HG03025 (cell line): ENCODE results near the gene SLC44A1.
A peak's percentile ranks its signal among the peaks of the same experiment; 100 is the strongest.

Source experiments
- ATAC-seq: cut with Tn5 transposase; IDR thresholded peaks from one replicate; pipeline ENCODE4 v1.9.1; 2021; ENCODE audit warnings: mild to moderate bottlenecking, moderate library complexity; ENCODE audit not compliant: unreplicated experiment, low FRiP score

SLC44A1 gene

GRCh38 chr9:105373723-105374122 is 129.3 kb downstream of the SLC44A1 start:
- no peak for ATAC-seq

DNA sequence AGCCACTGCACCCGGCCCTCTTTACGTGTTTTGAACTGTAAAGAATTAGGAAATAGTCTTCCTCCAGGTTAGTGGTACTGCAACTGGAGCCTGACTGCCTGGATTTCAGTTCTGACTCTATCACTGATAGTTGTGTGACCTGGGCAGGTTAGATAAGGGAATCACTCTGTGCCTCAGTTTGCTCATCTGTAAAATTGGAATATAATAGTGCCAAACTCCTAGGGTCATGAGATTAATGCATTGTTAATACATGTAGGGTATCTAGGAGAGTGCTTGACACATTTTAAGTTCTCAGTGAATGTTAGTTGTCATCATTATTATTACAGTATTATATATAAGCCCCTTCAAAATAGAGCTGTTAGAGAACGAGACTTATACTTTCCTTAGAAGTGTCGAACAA is 130.9 kb downstream of the SLC44A1 start:
- ATAC-seq = no peak

GRCh38 chr9:105376893-105377292 is 132.4 kb downstream of the SLC44A1 start:
- ATAC-seq = no peak

GRCh38 chr9:105385381-105385985 is 141.0 kb downstream of the SLC44A1 start:
- ATAC-seq = peak; percentile 91

DNA sequence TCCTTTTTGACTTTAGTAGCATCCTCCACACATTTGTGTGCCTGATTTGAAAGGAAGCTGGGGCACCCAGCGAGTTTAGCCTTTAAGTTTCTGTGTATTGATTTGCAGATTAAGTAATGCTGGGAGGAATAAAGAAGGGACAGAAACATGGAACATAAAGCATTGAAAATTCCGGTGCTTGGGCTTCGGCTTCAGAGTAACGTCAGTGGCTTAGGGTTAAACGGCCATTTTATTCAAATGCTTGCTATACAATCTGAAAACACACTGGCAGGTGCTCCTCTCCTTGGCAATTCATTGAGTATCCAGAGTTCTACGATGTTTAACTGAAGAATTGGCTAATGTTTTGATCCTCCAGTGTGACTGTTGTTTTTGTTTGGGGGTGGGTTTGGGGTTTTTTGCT is 145.3 kb downstream of the SLC44A1 start:
- ATAC-seq = no peak

GRCh38 chr9:105390871-105391270 is 146.4 kb downstream of the SLC44A1 start:
- no peak for ATAC-seq

GRCh38 chr9:105391288-105391687 is 146.8 kb downstream of the SLC44A1 start:
- no peak for ATAC-seq

- ATAC-seq = no peak
These were observed 148.1 kb downstream of the SLC44A1 start for GRCh38 chr9:105392531-105392930.

- ATAC-seq = no peak
These were observed 149.3 kb downstream of the SLC44A1 start for GRCh38 chr9:105393576-105394344.

DNA sequence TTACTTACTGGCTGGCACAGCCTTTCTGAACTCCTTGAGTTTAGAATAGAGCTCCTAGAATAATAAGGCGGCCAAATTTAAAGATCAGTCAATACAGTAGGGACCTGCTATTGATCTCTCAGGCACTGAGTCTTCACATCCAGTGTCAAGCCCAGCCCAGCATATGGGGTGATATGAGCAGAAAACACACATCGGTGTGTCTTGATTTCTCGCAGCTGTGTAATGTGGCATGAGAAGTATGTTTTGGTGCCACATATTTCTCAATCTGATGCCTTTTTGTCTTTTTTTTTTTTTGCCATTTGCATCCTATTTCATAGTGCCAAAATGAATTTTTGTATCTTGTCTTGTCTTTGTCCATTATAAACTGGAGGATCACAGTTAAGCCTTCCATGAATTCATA is 152.0 kb downstream of the SLC44A1 start:
- ATAC-seq = no peak

DNA sequence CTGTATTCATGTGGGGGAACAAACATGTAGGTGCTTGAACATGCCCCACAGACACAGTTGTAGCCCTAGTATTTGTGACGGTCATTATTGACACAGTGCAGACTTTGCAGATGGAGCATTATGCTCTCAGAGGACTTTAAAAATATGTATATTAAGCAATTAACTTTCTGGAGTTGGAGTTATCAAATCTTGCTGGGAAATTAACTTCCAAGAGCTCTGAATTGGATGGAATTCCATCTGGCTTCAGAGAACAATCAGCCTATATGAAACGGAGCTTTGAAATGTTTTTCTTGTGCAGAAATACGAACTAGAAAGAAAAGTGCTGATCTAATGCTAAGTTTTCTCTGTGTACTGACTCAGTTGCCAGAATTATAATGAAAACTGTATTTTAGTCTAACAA is 152.4 kb downstream of the SLC44A1 start:
- ATAC-seq = no peak

DNA sequence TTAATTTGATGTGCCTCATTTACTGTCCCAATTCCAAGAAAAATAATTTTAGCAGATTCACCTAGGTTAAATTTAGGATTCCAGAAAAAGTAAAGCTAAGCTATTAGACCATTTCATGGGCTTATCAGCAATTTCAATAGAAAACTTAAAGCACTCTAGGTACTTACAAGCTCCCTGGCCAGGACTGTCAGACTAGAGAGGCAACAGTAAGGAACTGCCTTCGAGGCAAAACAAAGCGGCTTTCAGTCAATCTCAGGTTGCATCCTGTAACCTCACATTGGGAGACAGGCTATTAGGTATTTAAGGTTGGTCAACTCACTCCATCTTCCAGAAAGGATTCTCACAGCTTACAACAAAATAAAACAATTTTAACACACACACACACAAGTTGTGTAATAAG is 154.7 kb downstream of the SLC44A1 start:
- no peak for ATAC-seq

DNA sequence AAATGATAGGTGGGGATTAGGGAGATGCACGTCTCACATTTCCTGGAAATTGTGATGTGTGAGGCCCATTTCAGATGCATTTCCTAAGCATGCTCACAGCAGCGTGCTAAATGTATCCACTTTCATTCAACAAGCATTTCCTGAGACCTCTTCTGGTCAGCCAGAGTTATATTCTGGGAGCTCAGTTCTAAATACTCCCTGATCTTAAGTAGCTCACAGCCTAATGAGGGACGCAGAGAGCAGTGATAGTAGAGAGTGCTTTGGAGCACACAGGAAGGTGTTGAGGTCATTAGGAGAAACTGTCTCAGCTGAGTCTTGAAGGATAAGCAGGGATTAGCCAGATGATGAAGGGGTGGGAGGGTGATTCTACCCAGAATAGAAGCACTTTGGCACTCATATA is 157.2 kb downstream of the SLC44A1 start:
- no peak for ATAC-seq

DNA sequence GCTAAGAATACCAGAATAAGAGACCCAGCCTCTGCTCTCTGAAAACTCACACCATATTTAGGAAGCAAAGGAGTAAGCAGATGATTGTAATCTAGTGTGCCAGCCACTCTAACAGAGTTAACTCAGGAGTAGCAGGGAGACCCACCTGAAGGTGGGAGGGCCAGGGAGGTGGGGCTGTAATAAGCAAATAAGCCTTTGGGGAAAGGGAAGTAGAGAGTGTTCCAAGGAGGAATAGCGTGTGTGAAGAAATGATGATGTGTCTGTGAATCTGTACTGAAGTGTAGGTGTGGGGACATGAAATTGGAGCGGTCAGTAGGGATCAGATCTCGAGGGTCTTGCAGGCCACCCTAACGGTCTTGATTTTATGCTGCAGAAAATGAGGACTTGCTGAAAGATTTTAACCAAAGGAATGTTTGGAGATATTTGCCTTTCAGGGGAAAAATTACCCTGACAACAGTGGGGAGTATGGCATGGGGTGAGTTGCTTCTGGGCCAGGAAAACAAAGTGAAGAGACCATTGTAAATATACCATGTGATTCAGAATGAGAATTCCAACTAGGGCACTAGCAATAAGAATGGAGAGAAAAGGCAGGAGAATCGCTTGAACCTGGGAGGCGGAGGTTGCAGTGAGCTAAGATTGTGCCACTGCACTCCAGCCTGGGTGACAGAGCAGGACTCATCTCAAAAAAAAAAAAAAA is 159.2 kb downstream of the SLC44A1 start:
- no peak for ATAC-seq

GRCh38 chr9:105405514-105406131 is 161.2 kb downstream of the SLC44A1 start:
- peak; percentile 90 for ATAC-seq

DNA sequence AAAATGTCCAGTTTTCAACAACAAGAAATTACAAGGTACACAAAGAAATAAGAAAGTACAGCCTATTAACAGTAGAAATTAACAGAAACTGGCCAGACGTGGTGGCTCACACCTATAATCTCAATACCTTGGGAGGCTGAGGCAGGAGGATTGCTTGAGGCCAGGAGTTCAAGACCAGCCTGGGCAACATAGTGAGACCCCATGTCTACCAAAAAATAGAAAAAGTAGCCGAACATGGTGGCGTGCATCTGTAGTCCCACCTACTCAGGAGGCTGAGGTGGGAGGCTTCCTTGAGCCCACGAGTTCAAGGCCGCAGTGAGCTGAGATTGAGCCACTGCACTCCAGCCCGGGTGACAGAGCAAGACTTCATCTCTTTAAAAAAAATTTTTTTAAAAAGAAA is 161.9 kb downstream of the SLC44A1 start:
- ATAC-seq = no peak

DNA sequence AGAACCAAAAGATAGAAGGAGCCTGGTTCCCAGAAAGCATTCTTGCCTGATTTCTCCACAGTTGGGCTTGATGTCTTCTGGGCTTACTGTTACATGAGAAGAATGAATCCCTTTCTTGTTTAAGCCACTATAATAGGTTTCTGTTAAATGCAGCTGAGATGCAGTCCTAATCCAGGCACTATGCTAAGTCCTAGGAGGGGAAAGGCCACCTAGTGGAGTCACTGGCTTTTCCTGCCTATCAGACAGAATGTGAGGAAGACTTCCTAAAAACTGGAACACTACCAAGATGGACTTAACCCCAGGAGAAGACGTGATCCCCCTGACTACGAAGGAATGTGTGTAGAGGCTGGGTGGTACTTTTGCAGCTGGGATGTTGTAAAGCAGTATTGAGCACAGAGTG is 169.1 kb downstream of the SLC44A1 start:
- no peak for ATAC-seq

DNA sequence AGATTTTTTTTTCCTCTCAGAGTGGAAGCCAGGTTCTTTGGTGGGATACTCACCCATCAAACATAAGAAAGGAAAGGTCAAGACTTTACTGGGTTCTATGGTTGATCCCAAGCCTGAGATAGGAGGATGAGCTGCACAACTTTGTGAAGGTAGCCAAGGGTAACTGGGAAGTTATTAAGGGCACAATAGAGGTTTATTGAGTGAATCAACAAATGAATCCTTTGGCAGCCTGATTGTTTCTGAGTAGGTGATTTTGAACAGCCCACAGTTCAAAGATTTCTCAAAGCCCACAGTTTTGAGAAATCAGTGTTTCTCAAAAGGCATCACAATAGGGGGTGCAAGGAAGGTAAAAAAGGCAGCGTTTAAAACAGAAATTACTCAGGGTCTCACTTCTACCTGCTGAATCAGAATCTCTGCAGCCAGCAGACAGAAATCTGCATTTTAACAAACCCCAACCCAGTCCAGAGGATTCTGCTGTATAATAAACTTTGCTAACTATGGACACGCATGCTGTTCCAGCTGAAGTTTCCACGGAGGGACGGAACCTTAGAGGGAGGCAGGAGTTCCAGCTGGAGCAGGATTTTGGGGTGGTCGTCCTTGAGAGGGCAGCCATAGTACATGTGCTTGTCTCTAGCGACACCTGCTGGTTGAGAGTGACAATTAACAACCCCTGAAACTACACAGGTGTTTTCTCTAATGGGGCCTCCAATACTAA is 170.7 kb downstream of the SLC44A1 start:
- no peak for ATAC-seq

- ATAC-seq = no peak
These were observed 171.2 kb downstream of the SLC44A1 start for GRCh38 chr9:105415662-105415980.

GRCh38 chr9:105416840-105417239 is 172.4 kb downstream of the SLC44A1 start:
- ATAC-seq = no peak
